HepG2 (cell line): ENCODE measurements around the gene SVOPL. TPM values are rescaled to one million over a fixed set of nuclear protein-coding genes. Genes with fewer than 3 reads are reported as not detected.

Experiments
- ATAC-seq: fragments of 200-7000 bp; cut with Tn5 transposase; 3 replicates; pipeline ENCODE4 v1.9.1; 2020; ENCODE audit warnings: mild to moderate bottlenecking, moderate library complexity
- BruUV-seq: library from RNA; stranded (reverse); fragments of 400-500 nt; replicated peaks from 2 replicates; lab custom pipeline; 2021; lab: Mats Ljungman, UMichigan
- CTCF ChIA-PET: fragments of 300-600 bp; formaldehyde crosslinking; extraction: SDS; loops from one replicate; lab custom pipeline; 2021; ENCODE audit warnings: low total read pairs, inconsistent platforms, low intra/inter-chr PET ratio; lab: Yijun Ruan, JAX
- POLR2A ChIA-PET: fragments of 350-600 bp; sonication (Branson Sonifier 250); formaldehyde crosslinking; loops from one replicate; lab custom pipeline; 2020; ENCODE audit warnings: antibody characterized with exemption, inconsistent platforms; lab: Yijun Ruan, JAX
- DNase-seq: peaks from one replicate; pipeline ENCODE4 v3.0.0-alpha.2; 2015; ENCODE audit warnings: low spot score
- FAIRE-seq: peaks from 3 replicates; lab custom pipeline; 2011; peaks lifted over from hg19 to GRCh38; lab: Jason Lieb, UNC
- H2AFZ ChIP-seq: one replicate; pipeline ENCODE4 v1.6.1; 2011; ENCODE audit warnings: low read length, inconsistent platforms
- H3K27ac ChIP-seq: fragments of 300-600 bp; 3 replicates; pipeline ENCODE4 v1.8.0; 2011; ENCODE audit warnings: mixed run types, mild to moderate bottlenecking, mixed read lengths, low read length, inconsistent platforms; ENCODE audit not compliant: insufficient read depth; ENCODE audit errors: extremely low read length
- H3K27me3 ChIP-seq, 2 experiments: fragments of 200-600 bp in 1 of 2; 2 replicates in 1 of 2; 3 replicates in 1 of 2; pipeline versions ENCODE4 v1.6.0 to v1.8.0; 2011; ENCODE audit warnings: low read length in 2 of 2, mild to moderate bottlenecking in 2 of 2, moderate library complexity in 2 of 2, inconsistent platforms in 1 of 2; ENCODE audit not compliant: insufficient read depth in 2 of 2, control insufficient read depth in 1 of 2
- H3K36me3 ChIP-seq, 2 experiments: fragments of 200-600 bp in 1 of 2; replicated peaks in 1 of 2; 2 replicates in 1 of 2; 3 replicates in 1 of 2; pipeline versions ENCODE4 v1.5.1 to v1.8.0; 2011; ENCODE audit warnings: low read length in 2 of 2, inconsistent platforms in 1 of 2; ENCODE audit not compliant: insufficient read depth in 2 of 2, control insufficient read depth in 1 of 2
- H3K4me1 ChIP-seq: 2 replicates; pipeline ENCODE4 v1.5.1; 2012; ENCODE audit warnings: low read length, inconsistent platforms; ENCODE audit not compliant: insufficient read depth
- H3K4me2 ChIP-seq: 2 replicates; pipeline ENCODE4 v1.6.0; 2011; ENCODE audit warnings: low read depth, low read length, inconsistent platforms
- H3K4me3 ChIP-seq, 3 experiments: fragments of 200-600 bp in 1 of 3; sonication (generic), shearing (Covaris generic) in 1 of 3; replicated peaks in 1 of 3; 2 replicates each; pipeline ENCODE4 v1.5.1; 2011 to 2016; ENCODE audit warnings: low read length in 3 of 3, inconsistent platforms in 2 of 3, low read depth in 2 of 3, mild to moderate bottlenecking in 2 of 3, control low read depth in 1 of 3, mixed read lengths in 1 of 3; ENCODE audit not compliant: insufficient read depth in 1 of 3
- H3K79me2 ChIP-seq: one replicate; pipeline ENCODE4 v1.6.1; 2011; ENCODE audit warnings: low read length, inconsistent platforms; ENCODE audit not compliant: insufficient read depth
- H3K9ac ChIP-seq: 2 replicates; pipeline ENCODE4 v1.6.0; 2011; ENCODE audit warnings: mild to moderate bottlenecking, low read depth, low read length, inconsistent platforms; ENCODE audit not compliant: insufficient read depth
- H3K9me3 ChIP-seq: 2 replicates; pipeline ENCODE4 v1.5.1; 2012; ENCODE audit warnings: mild to moderate bottlenecking, low read length
- H4K20me1 ChIP-seq: 2 replicates; pipeline ENCODE4 v1.6.0; 2011; ENCODE audit warnings: inconsistent platforms, mild to moderate bottlenecking, low read length, moderate library complexity; ENCODE audit not compliant: insufficient read depth
- HMG20A ChIP-seq: IDR thresholded peaks from 2 replicates; pipeline ENCODE4 v1.6.1; 2016; ENCODE audit warnings: borderline replicate concordance
- HOXA3 ChIP-seq: sonication (generic); formaldehyde crosslinking; IDR thresholded peaks from 2 replicates; pipeline ENCODE4 v1.5.0; 2020; ENCODE audit warnings: missing genetic modification reagents
- IRF2 ChIP-seq: IDR thresholded peaks from 2 replicates; pipeline ENCODE4 v1.6.1; 2018; ENCODE audit warnings: missing genetic modification reagents, missing compliant biosample characterization
- MBD4 ChIP-seq: IDR thresholded peaks from 2 replicates; pipeline ENCODE4 v1.6.1; 2012; ENCODE audit warnings: low read length, inconsistent platforms, borderline replicate concordance
- MXD4 ChIP-seq: IDR thresholded peaks from 2 replicates; pipeline ENCODE4 v1.6.1; 2016; ENCODE audit warnings: mild to moderate bottlenecking, missing biosample characterization, missing genetic modification reagents
- NONO ChIP-seq, 2 experiments: fragments of 450-650 bp in 1 of 2; sonication (generic) in 1 of 2; formaldehyde crosslinking in 1 of 2; IDR thresholded peaks in 1 of 2; conservative IDR thresholded peaks in 1 of 2; 2 replicates each; pipeline versions ENCODE4 v1.6.1 to v1.8.0; 2017 to 2022; ENCODE audit warnings: mild to moderate bottlenecking in 1 of 2, missing genetic modification reagents in 1 of 2, moderate library complexity in 1 of 2
- SOX5 ChIP-seq: IDR thresholded peaks from 2 replicates; pipeline ENCODE4 v1.6.1; 2016; ENCODE audit warnings: borderline replicate concordance
- TARDBP ChIP-seq: sonication (generic); formaldehyde crosslinking; IDR thresholded peaks from 2 replicates; pipeline ENCODE4 v1.8.0; 2022; ENCODE audit warnings: mild to moderate bottlenecking, missing genetic modification reagents
- TEAD2 ChIP-seq: sonication (generic); formaldehyde crosslinking; IDR thresholded peaks from 2 replicates; pipeline ENCODE4 v1.9.0; 2021; ENCODE audit warnings: missing genetic modification reagents
- YEATS4 ChIP-seq: sonication (generic); formaldehyde crosslinking; IDR thresholded peaks from 2 replicates; pipeline ENCODE4 v1.4.0; 2020; ENCODE audit warnings: missing genetic modification reagents, borderline replicate concordance
- ZMYM4 ChIP-seq: sonication (generic); formaldehyde crosslinking; IDR thresholded peaks from 2 replicates; pipeline ENCODE4 v1.8.1; 2023; ENCODE audit warnings: mild to moderate bottlenecking, missing genetic modification reagents
- ZNF10 ChIP-seq: sonication (generic); formaldehyde crosslinking; IDR thresholded peaks from 2 replicates; pipeline ENCODE4 v1.4.0; 2020; ENCODE audit warnings: mild to moderate bottlenecking, low read depth, missing genetic modification reagents, borderline replicate concordance
- ZNF24 ChIP-seq: fragments of 450-650 bp; IDR thresholded peaks from 2 replicates; pipeline ENCODE4 v1.6.1; 2017; ENCODE audit warnings: antibody characterized with exemption, mild to moderate bottlenecking
- ZNF800 ChIP-seq: sonication (generic); formaldehyde crosslinking; IDR thresholded peaks from 2 replicates; pipeline ENCODE4 v1.4.0; 2020; ENCODE audit warnings: missing genetic modification reagents
- WGBS: methylation state at CpG from one replicate; pipeline ENCODE4 v1.1.6; 2017; ENCODE audit warnings: low lambda C conversion rate; 5-methylcytosine and 5-hydroxymethylcytosine counted together
- in situ Hi-C: cut with HindIII; loops from 2 replicates; pipeline ENCODE4 v1.10.0; 2017; ENCODE audit warnings: low pct_unique_long_range_greater_than_20kb; ENCODE audit not compliant: extremely low pct_ligation_motif_present
- intact Hi-C: fragments of 100-400 bp; cut with micrococcal nuclease; formaldehyde crosslinking; loops from one replicate; pipeline ENCODE4 v1.10.0; 2022; ENCODE audit not compliant: unreplicated experiment
- polyA plus RNA-seq, 8 experiments: library from polyadenylated mRNA; depleted of rRNA in 3 of 8; stranded (reverse) in 7 of 8; unstranded in 1 of 8; fragments of >200 nt; fragmentation: Illumina TruSeq in 4 of 8; extraction: Trizol in 4 of 8; gene quantifications; 2 replicates each; pipeline versions ENCODE4 v1.2.1 to v1.2.3, GENCODE V29; 2011 to 2016; ENCODE audit warnings: low read depth in 4 of 8, missing spikeins in 1 of 8, mixed read lengths in 1 of 8; ENCODE audit not compliant: insufficient read depth in 1 of 8
- total RNA-seq, 5 experiments: library from RNA; depleted of rRNA; stranded (reverse); fragments of >200 nt; fragmentation: Illumina TruSeq; extraction: Trizol; gene quantifications; 2 replicates each; pipeline ENCODE4 v1.2.3, GENCODE V29; 2016; ENCODE audit warnings: low read depth in 1 of 5
- TF ChIP-seq, protein P1 (sequence below): sonication (generic); formaldehyde crosslinking; IDR thresholded peaks from 2 replicates; pipeline ENCODE4 v1.4.0; 2020; ENCODE audit warnings: missing genetic modification reagents
- TF ChIP-seq, protein P2 (sequence below): IDR thresholded peaks from 2 replicates; pipeline ENCODE4 v1.6.1; 2016; ENCODE audit warnings: missing compliant biosample characterization, missing genetic modification reagents, borderline replicate concordance
- TF ChIP-seq, protein P3 (sequence below): IDR thresholded peaks from 2 replicates; pipeline ENCODE4 v1.6.1; 2018; ENCODE audit warnings: missing genetic modification reagents

The SVOPL gene
- total and polyA plus RNA-seq, 2 of the 13 experiments (the other 11 are each of a cell fraction or from before 2014, with no cell fraction given), result not detected

GRCh38 chr7:138738551-138739335, 37.6 kb upstream of the SVOPL start:
- Histone ChIP-seq H3K27me3 (no peaks in the 10 kb centered on the region), H3K9me3 (no peaks in the 10 kb centered on the region), H3K36me3 (no peaks in the 10 kb centered on the region), H3K27ac (no peak overlapping the region), H2AFZ (peak overlapping the region; percentile 11), H3K4me3 (peak overlapping the region in 1 of 3 experiments; percentile 7; a peak in 1 of 6 replicates), H3K4me1 (peaks cover 20% of the 10 kb centered on the region), H3K9ac (no peak overlapping the region), H3K79me2 (no peaks in the 10 kb centered on the region), H3K4me2 (peak overlapping the region; percentile 58), H4K20me1 (no peaks in the 10 kb centered on the region)
- in situ Hi-C loops (loop anchor here (10.0 to 25.0 kb wide), 3 partner anchors 144 to 726 kb away; partner anchors contain the start of gene CREB3L2), intact Hi-C loops (loop anchor here (1.0 to 10.0 kb wide), 7 partner anchors 90 to 844 kb away; partner anchors contain the start of genes CREB3L2 and TRIM24)
- DNase-seq (peak; percentile 81), FAIRE-seq (peak; percentile 94), ATAC-seq (peak; percentile 96)
- 30% methylated on average over 14 of the region's 14 CpGs for WGBS
- ChIA-PET POLR2A (interaction anchor here (0.6 to 1.2 kb wide), 4 partner anchors 14 to 580 kb away, joined by 3 to 4 read pairs (median 4); no protein-coding TSS in a partner anchor), CTCF (interaction anchor here (1.2 to 1.5 kb wide), 3 partner anchors 90 to 577 kb away, joined by 5 read pairs; no protein-coding TSS in a partner anchor)
- no TSS peak for BruUV-seq
- TF ChIP-seq ZMYM4 (CRISPR knock-in tag) (peak; percentile 64), MBD4 (no peak), TEAD2 (CRISPR knock-in tag) (no peak), ZNF800 (CRISPR knock-in tag) (no peak), ZNF10 (CRISPR knock-in tag) (no peak), MXD4 (CRISPR knock-in tag) (peak; percentile 35; the same call in 1 of the 2 replicates), NONO (IDR thresholded peaks at IDR 0.05) (no peak), NONO (CRISPR knock-in tag; conservative IDR thresholded peaks at IDR 0.05) (peak; percentile 36; the same call in 1 of the 2 replicates), HMG20A (peak; percentile 35; the same call in 1 of the 2 replicates), IRF2 (CRISPR knock-in tag) (0 out of 2 replicates have a peak, but pooled peaks have one; percentile 54), ZNF24 (0 out of 2 replicates have a peak, but pooled peaks have one; percentile 15), SOX5 (CRISPR knock-in tag) (peak; percentile 51), HOXA3 (CRISPR knock-in tag) (peak; percentile 29; the same call in 1 of the 2 replicates), TARDBP (CRISPR knock-in tag) (0 out of 2 replicates have a peak, but pooled peaks have one; percentile 0), YEATS4 (CRISPR knock-in tag) (no peak)
- TF ChIP-seq, protein P1, sequence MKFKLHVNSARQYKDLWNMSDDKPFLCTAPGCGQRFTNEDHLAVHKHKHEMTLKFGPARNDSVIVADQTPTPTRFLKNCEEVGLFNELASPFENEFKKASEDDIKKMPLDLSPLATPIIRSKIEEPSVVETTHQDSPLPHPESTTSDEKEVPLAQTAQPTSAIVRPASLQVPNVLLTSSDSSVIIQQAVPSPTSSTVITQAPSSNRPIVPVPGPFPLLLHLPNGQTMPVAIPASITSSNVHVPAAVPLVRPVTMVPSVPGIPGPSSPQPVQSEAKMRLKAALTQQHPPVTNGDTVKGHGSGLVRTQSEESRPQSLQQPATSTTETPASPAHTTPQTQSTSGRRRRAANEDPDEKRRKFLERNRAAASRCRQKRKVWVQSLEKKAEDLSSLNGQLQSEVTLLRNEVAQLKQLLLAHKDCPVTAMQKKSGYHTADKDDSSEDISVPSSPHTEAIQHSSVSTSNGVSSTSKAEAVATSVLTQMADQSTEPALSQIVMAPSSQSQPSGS (CRISPR knock-in tag), result peak; percentile 49; the same call in 1 of the 2 replicates
- TF ChIP-seq, protein P2, sequence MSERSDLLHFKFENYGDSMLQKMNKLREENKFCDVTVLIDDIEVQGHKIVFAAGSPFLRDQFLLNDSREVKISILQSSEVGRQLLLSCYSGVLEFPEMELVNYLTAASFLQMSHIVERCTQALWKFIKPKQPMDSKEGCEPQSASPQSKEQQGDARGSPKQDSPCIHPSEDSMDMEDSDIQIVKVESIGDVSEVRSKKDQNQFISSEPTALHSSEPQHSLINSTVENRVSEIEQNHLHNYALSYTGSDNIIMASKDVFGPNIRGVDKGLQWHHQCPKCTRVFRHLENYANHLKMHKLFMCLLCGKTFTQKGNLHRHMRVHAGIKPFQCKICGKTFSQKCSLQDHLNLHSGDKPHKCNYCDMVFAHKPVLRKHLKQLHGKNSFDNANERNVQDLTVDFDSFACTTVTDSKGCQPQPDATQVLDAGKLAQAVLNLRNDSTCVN (CRISPR knock-in tag), result peak; percentile 30; the same call in 1 of the 2 replicates
- TF ChIP-seq, protein P3, sequence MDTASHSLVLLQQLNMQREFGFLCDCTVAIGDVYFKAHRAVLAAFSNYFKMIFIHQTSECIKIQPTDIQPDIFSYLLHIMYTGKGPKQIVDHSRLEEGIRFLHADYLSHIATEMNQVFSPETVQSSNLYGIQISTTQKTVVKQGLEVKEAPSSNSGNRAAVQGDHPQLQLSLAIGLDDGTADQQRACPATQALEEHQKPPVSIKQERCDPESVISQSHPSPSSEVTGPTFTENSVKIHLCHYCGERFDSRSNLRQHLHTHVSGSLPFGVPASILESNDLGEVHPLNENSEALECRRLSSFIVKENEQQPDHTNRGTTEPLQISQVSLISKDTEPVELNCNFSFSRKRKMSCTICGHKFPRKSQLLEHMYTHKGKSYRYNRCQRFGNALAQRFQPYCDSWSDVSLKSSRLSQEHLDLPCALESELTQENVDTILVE, result 0 out of 2 replicates have a peak, but pooled peaks have one; percentile 22
